Activated CD8-positive, alpha-beta memory T cell treated with anti-CD3 and anti-CD28 coated beads, Interleukin-2, amount 10 ng/mL, durations not matched to agents 7 days and 5 days (primary cell): ENCODE data around the gene NUP43. TPM values are rescaled to one million over a fixed set of nuclear protein-coding genes. Genes with fewer than 3 reads are reported as not detected.
"Not testable (repeated sequence)": the region's sequence is repeated elsewhere in the genome, so short reads cannot be mapped to it uniquely, and the experiment has no call there.

Experiments
- ATAC-seq: fragments of 150-1000 bp; cut with Tn5 transposase; one replicate; pipeline ENCODE4 v1.10.0; 2021; ENCODE audit warnings: moderate library complexity
- CTCF ChIA-PET: fragments of 350-600 bp; sonication (Branson Sonifier 250); formaldehyde crosslinking; loops from one replicate; lab custom pipeline; 2021; ENCODE audit warnings: antibody characterized with exemption; lab: Charles Lee
- DNase-seq: peaks from one replicate; pipeline ENCODE4 v3.0.0-alpha.2; 2020
- H3K27ac Mint-ChIP-seq: one replicate; pipeline ENCODE4 v1.8.0; 2021; ENCODE audit warnings: mild to moderate bottlenecking, mixed read lengths
- H3K27me3 Mint-ChIP-seq: one replicate; pipeline ENCODE4 v1.8.0; 2021; ENCODE audit warnings: mixed read lengths
- H3K36me3 Mint-ChIP-seq: one replicate; pipeline ENCODE4 v1.8.0; 2021; ENCODE audit warnings: mild to moderate bottlenecking, mixed read lengths
- H3K4me1 Mint-ChIP-seq: one replicate; pipeline ENCODE4 v1.8.0; 2021; ENCODE audit warnings: mixed read lengths
- H3K4me3 Mint-ChIP-seq: one replicate; pipeline ENCODE4 v1.8.0; 2021; ENCODE audit warnings: mild to moderate bottlenecking, moderate library complexity, mixed read lengths
- H3K9me3 Mint-ChIP-seq: one replicate; pipeline ENCODE4 v1.8.0; 2022; ENCODE audit warnings: low read depth, mixed read lengths
- total RNA-seq, 2 experiments: library from RNA; stranded (reverse); gene quantifications; one replicate each; pipeline ENCODE4 v1.2.3, GENCODE V29; 2021

NUP43 gene
- total RNA-seq, 2 experiments from 2014 or later = 67.7 to 75.3 TPM

DNA sequence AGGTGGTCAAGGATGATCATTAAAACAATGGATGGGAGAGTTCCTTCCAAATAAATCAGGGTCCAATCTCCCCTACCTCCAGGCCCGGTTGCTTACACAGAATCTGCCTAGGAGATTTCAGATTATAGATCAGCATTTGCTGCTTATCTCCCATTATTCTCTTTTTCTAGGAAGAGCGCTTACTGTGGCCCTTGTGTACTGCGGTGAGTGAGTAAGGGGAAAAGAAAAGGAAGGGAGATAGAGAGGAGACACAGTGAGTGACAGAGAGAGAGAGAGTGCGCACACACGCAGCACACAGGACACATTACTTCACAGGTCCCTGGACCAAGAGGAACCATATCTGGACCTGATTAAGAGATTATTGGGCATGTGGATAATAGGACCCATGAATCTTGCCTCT, 34.6 kb downstream of the NUP43 start:
- Mint-ChIP-seq H3K9me3 (no peaks in the 10 kb centered on the region), H3K36me3 (peaks cover 23% of the 10 kb centered on the region), H3K27me3 (no peaks in the 10 kb centered on the region), H3K4me3 (no peak overlapping the region), H3K27ac (no peak overlapping the region), H3K4me1 (peaks cover 46% of the 10 kb centered on the region)
- ATAC-seq (no peak), DNase-seq (no peak)
- CTCF ChIA-PET = no interaction called here

DNA sequence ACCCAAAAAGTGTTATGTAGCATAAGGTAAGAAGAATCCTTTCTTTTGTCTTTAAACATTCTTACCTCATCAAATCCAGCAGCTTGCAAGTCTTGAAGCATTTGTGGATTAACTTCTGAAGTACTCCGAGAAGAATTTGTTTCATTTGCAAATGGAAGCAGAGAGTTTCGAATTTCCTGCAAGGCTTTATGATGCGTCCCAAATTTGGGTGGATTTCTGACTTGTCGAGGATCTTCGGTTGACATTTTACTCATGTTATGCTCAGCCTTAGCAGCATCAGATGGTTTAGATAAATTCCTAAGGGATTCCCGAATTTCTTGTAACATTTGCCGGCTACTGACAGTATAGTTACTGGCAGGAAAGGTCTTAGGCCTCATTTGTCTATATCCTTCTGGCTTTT, 44.6 kb downstream of the NUP43 start:
- DNase-seq = no peak

DNA sequence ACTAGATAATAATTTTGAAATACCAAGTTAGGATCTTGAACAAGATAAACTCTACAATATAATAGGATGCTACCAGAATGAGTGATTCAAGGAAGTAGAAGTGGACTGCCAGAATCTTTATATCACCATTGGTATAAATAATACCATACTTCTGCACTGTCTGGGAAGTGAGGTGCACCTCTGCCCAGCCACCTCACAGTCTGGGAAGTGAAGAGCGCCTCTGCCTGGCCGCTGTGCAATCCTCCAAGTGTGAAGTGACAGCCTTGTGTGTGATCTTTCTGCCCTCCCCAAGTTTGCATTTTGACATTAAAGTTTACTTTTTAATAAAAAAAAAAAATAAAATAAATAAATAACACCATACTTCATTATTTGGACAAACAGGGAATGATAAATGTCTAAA, 47.2 kb downstream of the NUP43 start:
- no peaks in the 10 kb centered on the region for H3K27me3 Mint-ChIP-seq
- no peak overlapping the region for H3K27ac Mint-ChIP-seq
- no peak for DNase-seq
- no peak for ATAC-seq
- H3K4me1 Mint-ChIP-seq = peaks cover 20% of the 10 kb centered on the region
- peaks cover 22% of the 10 kb centered on the region for H3K36me3 Mint-ChIP-seq
- H3K4me3 Mint-ChIP-seq = no peak overlapping the region
- CTCF ChIA-PET = interaction anchor here (0.7 to 1.0 kb wide), 4 partner anchors 11 to 25 kb away, joined by 3 to 5 read pairs (median 3); no protein-coding TSS in a partner anchor
- no peaks in the 10 kb centered on the region for H3K9me3 Mint-ChIP-seq

More for the DNA sequence above, 44.6 kb downstream of the NUP43 start:
- Mint-ChIP-seq H3K27ac (no peak overlapping the region), H3K4me1 (peaks cover 27% of the 10 kb centered on the region), H3K4me3 (no peak overlapping the region), H3K9me3 (no peaks in the 10 kb centered on the region), H3K27me3 (no peaks in the 10 kb centered on the region), H3K36me3 (peaks cover 15% of the 10 kb centered on the region)
- CTCF ChIA-PET = no interaction called here
- ATAC-seq = no peak

DNA sequence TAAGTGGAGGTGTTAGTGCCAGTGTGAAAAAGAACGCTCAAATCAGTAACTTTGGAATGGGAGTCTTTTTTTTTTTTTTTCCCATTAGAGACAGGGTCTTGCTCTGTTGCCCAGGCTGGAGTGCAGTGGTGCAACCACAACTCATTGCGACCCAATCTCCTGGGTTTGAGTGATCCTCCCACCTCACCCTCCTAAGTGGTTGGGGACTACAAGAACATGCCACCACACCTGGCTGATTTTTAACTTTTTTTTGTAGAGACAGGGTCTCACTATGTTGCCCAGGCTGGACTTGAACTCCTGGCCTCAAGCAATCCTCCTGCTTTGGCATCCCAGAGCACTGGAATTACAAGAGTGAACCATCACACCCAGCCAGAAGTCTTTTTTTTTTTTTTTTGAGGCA, 48.2 kb downstream of the NUP43 start:
- CTCF ChIA-PET = interaction anchor here (0.7 to 1.1 kb wide), 4 partner anchors 10 to 26 kb away, joined by 3 to 5 read pairs (median 3); no protein-coding TSS in a partner anchor
- Mint-ChIP-seq H3K36me3 (peaks cover 24% of the 10 kb centered on the region), H3K27ac (no peak overlapping the region), H3K9me3 (no peaks in the 10 kb centered on the region), H3K4me1 (peaks cover 16% of the 10 kb centered on the region), H3K4me3 (no peak overlapping the region), H3K27me3 (no peaks in the 10 kb centered on the region)
- ATAC-seq (no peak), DNase-seq (no peak)

DNA sequence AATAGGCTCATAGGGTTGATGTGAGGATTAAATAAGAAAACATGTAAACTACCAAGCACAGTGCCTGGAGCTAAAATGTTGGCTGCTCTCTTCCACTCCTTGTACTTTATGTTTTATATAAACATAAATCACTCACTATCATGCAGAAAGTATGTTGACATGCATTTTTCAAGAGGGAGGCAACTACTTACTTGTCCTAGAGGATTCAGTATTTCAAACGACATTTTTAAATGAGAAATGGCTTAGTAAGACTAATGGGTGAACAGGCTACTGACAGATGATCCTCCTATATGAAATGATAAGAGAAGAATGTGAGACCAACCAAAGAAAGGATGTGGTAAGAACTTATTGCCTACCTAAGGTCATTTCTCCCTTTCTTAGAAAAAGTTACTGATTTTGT, 49.4 kb downstream of the NUP43 start:
- DNase-seq (no peak), ATAC-seq (no peak)
- Mint-ChIP-seq H3K36me3 (peaks cover 29% of the 10 kb centered on the region), H3K4me3 (no peak overlapping the region), H3K27ac (peak overlapping the region; percentile 17), H3K4me1 (peaks cover 18% of the 10 kb centered on the region), H3K27me3 (no peaks in the 10 kb centered on the region), H3K9me3 (no peaks in the 10 kb centered on the region)
- CTCF ChIA-PET = interaction anchor here (1.1 kb wide), 1 partner anchor 25 kb away, joined by 3 read pairs; no protein-coding TSS in a partner anchor

DNA sequence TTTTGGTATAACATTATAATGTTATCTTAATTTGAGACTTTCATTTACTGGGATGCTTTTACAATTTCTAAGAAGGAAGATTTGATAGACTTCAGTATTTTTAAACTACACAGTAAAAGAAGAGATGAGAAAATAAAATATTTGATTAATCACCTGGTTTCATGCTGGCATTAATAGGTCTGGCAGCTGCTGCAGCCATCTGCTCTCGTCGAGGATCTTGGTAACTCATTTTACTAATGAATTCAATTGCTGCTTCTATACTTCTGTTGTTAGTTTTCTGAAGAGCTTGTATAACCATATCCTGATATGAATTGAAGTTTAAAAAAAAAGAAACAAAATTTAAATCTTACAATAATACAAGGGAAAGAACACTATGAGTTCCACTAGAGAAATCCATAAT, 51.4 kb downstream of the NUP43 start:
- CTCF ChIA-PET = interaction anchor here (1.4 kb wide), 1 partner anchor 23 kb away, joined by 3 read pairs; the partner anchor contains the start of gene LATS1
- Mint-ChIP-seq H3K9me3 (no peaks in the 10 kb centered on the region), H3K27me3 (no peaks in the 10 kb centered on the region), H3K36me3 (peaks cover 31% of the 10 kb centered on the region), H3K4me1 (peaks cover 16% of the 10 kb centered on the region), H3K4me3 (no peak overlapping the region), H3K27ac (no peak overlapping the region)
- ATAC-seq = no peak
- no peak for DNase-seq

DNA sequence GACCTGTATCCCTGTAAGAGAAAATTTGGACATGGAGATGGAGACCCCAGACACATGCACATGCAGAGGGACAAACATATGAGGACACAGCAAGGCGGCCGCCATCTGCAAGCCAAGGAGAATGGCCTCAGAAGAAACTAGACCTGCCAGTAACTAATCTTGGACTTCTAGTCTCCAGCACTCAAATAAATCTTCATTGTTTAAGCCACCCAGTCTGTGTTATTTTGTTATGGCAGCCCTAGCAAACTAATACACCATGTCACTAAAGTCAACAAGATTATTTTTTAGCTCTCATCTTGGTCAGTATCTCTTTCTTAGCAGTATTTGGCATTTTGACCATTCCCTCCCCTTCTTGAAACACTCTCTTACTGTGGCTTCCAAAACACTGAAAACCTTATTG, 55.1 kb downstream of the NUP43 start:
- Mint-ChIP-seq H3K4me1 (peaks cover 25% of the 10 kb centered on the region), H3K4me3 (no peak overlapping the region), H3K27me3 (no peaks in the 10 kb centered on the region), H3K36me3 (peaks cover 45% of the 10 kb centered on the region), H3K27ac (no peak overlapping the region), H3K9me3 (no peaks in the 10 kb centered on the region)
- ATAC-seq (no peak), DNase-seq (no peak)
- CTCF ChIA-PET = interaction anchor here (1.0 to 1.7 kb wide), 2 partner anchors 31 to 126 kb away, joined by 3 read pairs; partner anchors contain the start of gene GINM1

DNA sequence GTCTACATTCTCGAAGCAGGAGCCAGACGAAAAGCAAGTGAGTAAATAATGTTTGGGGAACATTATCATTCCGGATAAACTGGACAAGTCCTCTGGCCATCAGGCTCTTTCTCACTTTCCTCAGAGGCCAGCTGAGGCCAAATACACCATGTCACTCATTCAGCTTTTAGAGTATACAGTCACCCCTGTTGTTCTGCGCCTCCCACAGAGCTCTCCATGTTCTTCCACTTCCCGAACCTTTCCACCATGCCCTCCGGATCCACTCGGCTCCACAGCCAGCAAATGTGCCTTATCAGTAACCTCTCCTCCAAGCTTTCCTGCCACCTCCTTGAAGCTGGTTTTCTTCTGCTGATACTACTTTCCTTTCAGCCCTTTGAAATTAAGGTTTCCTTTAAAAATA, 60.1 kb downstream of the NUP43 start:
- peaks cover 41% of the 10 kb centered on the region for H3K36me3 Mint-ChIP-seq

DNA sequence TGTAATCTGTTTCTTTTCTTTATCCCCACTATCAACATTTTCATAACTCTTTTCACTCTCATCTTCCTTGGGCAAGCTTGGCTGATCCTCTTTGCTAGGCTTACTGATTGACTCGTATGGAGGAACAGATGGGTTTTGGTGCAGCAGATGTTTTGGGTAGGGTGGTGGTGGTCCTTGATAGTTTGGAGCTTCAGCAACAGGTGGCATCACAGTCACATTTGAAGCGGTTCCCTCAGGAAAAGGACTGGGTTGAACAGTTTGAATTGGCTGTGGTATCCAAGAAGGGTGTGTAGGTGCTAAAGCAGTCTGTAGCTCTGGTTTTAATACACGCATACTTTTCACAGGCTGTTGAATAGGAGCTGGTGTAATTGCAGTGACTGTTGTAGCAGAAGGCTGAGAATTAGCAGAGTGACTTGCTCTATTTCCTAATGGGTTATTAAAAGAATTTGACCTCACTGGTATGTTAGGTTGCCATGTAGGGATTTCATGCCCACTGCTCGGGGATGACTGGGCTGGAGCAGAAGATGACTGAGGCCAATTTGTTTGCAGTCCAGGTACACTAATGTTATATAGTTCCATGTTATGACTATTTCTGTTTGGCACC, 63.0 kb downstream of the NUP43 start:
- CTCF ChIA-PET = interaction anchor here (0.7 to 1.1 kb wide), 2 partner anchors 15 to 23 kb away, joined by 3 read pairs; no protein-coding TSS in a partner anchor
- Mint-ChIP-seq H3K36me3 (peaks cover 43% of the 10 kb centered on the region), H3K4me1 (peaks cover 18% of the 10 kb centered on the region), H3K27ac (no peak overlapping the region), H3K4me3 (no peak overlapping the region), H3K9me3 (no peaks in the 10 kb centered on the region), H3K27me3 (no peaks in the 10 kb centered on the region)
- no peak for DNase-seq
- no peak for ATAC-seq

More for the DNA sequence above, 60.1 kb downstream of the NUP43 start:
- DNase-seq = no peak
- ATAC-seq = peak; percentile 5
- Mint-ChIP-seq H3K27ac (peak overlapping the region; percentile 61), H3K4me3 (no peak overlapping the region), H3K9me3 (no peaks in the 10 kb centered on the region), H3K4me1 (peaks cover 28% of the 10 kb centered on the region), H3K27me3 (no peaks in the 10 kb centered on the region)
- CTCF ChIA-PET = interaction anchor here (0.9 to 1.7 kb wide), 6 partner anchors 9 to 141 kb away, joined by 3 to 4 read pairs (median 3); partner anchors contain the start of genes GINM1 and PPIL4

DNA sequence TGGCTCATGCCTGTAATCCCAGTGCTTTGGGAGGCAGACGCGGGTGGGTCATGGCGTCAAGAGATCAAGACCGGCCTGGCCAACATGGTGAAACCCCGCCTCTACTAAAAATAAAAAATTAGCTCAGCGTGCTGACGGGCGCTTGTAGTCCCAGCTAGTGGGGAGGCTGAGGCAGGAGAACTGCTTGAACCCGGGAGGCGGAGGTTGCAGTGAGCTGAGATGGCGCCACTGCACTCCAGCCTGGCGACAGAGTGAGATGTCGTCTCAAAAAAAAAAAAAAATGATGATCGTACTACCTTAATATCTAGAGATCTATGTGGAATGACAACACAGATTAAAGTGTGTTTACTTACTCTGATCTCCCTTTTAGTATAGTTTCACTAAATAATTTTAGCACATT, 64.5 kb downstream of the NUP43 start:
- H3K27ac Mint-ChIP-seq, ATAC-seq, DNase-seq, CTCF ChIA-PET, H3K4me3 Mint-ChIP-seq, H3K9me3 Mint-ChIP-seq, H3K27me3 Mint-ChIP-seq: not testable (repeated sequence)
- peaks cover 49% of the 10 kb centered on the region for H3K36me3 Mint-ChIP-seq
- H3K4me1 Mint-ChIP-seq = peaks cover 11% of the 10 kb centered on the region

DNA sequence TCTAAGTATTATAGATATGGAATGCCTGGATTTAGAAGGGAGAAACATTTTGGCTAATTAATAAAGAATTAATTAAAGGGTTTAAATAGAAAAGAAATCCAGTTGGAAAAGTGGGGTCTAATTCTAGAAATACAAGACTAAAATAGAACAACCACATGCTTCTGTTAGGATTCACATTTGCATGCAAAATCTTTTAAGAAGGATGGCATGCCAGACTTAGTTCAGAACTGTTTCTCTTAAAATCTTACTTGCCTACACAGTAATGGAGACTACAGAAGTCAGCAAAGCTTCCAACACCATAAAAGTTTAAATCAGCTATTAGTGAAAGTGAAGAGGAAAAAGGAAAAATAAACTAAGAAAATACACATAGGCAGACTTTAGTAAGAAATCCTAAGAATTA, 65.1 kb downstream of the NUP43 start:
- no peaks in the 10 kb centered on the region for H3K9me3 Mint-ChIP-seq
- no peak overlapping the region for H3K27ac Mint-ChIP-seq
- peaks cover 47% of the 10 kb centered on the region for H3K36me3 Mint-ChIP-seq
- no peak overlapping the region for H3K4me3 Mint-ChIP-seq
- ATAC-seq (no peak), DNase-seq (no peak)
- H3K27me3 Mint-ChIP-seq = no peaks in the 10 kb centered on the region
- H3K4me1 Mint-ChIP-seq = peaks cover 4% of the 10 kb centered on the region
- CTCF ChIA-PET = no interaction called here

DNA sequence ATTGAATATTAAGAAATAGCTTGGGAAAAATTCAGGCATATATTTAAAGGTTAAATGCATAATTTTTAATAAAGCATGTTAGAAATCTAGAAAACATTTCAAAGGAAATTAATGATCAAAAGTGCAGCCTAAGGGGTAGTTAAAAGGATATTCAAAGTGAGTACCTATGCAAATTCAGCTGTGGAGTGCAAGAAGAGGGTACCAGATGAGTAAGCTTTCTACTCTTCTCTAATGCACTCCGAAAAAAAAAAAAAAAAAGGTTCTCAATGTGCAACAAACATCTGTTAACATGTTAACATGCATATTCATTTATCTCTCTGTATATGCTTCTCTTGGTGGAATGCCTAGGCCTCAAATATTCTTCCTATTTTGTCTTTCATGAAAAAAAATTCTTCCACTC, 65.8 kb downstream of the NUP43 start:
- DNase-seq = no peak
- Mint-ChIP-seq H3K4me3 (no peak overlapping the region), H3K27me3 (no peaks in the 10 kb centered on the region), H3K27ac (no peak overlapping the region), H3K4me1 (no peaks in the 10 kb centered on the region), H3K9me3 (no peaks in the 10 kb centered on the region), H3K36me3 (peaks cover 49% of the 10 kb centered on the region)
- CTCF ChIA-PET = no interaction called here
- ATAC-seq = no peak
